GOT3 (cell line): ENCODE measurements around the gene SPOPL.
"Not testable (repeated sequence)": the region's sequence is repeated elsewhere in the genome, so short reads cannot be mapped to it uniquely, and the experiment has no call there.

Source experiments
- DNase-seq: peaks from one replicate; lab custom pipeline; 2025; ENCODE audit warnings: mixed read lengths; lab: John Stamatoyannopoulos, UW

Gene SPOPL

DNA sequence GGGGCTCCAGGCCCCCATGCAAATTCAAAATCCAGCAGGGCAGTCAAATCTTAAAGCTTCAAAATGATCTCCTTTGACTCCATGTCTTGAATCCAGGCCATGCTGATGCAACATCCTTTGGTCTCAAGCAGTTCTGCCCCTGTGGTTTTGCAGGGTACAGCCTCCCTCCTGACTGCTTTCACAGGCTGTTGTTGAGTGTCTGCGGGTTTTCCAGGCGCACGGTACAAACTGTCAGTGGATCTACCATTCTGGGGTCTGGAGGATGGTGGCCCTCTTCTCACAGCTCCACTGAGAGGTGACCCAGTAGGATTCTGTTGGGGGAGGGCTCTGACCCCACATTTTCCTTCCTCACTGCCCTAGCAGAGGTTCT lies 22.1 kb downstream of the SPOPL start:
- not testable (repeated sequence) for DNase-seq

DNA sequence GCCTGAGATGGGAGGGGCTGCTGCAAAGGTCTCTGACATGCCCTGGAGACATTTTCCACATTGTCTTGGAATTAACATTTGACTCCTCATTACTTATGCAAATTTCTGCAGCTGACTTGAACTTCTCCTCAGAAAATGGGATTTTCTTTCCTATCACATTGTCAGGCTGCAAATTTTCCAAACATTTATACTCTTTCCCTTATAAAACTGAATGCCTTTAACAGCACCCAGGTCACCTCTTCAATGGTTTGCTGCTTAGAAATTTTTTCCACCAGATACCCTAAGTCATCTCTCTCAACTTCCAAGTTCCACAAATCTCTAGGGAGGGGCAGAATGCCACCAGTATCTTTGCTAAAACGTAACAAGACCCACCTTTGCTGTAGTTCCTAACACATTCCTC lies 22.8 kb downstream of the SPOPL start:
- not testable (repeated sequence) for DNase-seq

DNA sequence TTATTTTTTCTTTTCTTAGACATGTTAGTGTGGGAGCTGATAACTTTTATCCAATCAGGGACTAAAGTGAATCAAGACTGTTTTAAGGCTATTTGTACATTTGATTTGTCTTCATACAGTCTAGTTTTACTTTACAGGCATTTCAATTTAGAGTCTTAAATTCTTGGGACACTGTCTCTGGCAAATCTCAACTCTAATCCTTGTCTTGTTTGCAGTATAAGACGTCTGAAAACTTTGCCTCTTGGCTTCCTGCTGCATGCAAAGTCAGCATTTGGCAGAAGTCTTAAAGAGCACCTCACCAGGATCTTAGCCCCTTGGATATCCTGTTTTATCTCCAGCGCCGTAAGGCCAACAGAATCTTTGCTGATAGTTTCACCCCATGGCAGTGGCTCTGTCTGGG lies 30.3 kb downstream of the SPOPL start:
- DNase-seq, result no peak

DNA sequence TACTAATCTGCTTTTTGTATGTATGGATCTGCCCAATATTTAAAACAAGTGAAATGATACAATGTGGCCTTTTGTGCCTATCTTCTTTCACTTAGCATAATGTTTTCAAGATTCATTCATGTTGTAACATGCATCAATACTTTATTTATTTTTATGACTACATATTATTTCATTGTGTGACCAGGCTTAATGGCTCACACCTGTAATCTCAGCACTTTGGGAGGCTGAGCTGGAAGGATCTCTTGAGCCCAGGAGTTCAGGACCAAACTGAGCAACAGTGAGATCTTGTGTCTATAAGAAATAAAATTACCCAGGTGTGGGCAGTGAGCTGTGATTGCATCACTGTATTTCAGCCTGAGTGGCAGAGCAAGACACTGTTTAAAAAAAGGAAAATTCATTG lies 33.2 kb downstream of the SPOPL start:
- no peak for DNase-seq

DNA sequence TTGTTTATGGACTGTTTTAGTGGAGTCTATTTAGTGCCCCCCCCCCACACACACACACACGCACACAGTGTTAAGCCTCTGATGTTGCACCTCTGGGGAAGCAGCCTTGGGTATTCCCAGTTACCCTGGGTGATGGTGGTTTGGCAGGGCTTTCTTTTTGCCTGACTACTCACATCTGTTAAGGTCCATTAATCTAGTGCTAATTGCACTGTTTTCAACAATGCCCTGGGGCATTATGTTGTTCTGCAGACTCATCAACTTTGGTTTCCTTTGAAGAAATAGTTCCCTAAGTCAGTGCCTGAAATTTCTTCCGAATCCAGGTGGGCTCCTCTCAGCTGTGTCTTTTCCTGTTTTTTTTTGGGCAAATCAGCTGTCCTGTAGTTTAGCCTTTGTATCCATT lies 34.7 kb downstream of the SPOPL start:
- no peak for DNase-seq

DNA sequence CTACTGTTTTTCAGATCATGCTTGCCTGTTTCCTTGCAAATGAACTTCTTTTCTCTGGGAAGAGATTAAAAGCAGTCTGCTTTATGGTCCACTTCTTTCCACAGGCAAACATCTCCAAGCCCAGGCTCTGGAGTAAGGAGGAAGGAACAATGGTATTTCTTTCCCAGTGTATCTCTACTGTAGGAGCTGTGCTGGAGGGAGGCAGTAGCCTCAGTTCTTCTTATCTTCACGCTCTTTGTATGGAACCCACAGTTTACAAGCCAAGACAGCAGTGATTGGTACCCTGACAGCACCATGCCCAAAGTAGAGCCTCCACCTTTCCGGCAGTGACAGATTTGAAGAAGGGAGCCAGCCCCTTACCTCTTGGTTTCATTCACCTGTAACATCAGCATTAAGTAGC lies 35.2 kb downstream of the SPOPL start:
- DNase-seq, result no peak

DNA sequence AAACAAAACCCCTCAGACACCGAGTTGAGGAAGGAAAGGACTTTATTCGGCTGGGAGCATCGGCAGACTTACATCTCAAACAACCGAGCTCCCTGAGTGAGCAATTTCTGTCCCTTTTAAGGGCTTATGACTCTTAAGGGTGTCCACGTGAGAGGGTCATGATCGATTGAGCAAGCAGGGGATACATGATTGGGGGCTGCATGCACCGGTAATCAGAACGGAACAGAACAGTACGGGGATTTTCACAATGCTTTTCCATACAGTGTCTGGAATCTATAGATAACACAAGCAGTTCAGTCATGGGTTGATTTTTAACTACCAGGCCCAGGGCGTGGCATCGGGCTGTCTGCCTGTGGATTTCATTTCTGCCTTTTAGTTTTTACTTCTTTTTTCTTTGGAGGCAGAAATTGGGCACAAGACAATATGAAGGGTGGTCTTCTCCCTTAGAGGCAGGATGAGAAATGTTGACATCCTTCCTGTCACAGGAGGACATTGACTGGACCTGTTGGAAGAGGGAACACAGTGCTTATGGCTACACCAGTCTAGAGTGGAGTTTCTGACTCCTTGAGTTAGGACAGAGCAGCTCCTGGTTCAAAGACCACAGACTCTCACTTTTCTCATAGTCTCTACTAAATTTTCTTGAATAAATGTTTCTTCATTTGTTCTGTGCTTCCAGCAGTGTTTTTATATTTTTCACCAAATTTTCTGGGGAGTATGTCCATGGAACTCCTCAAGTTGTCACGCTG lies 35.8 kb downstream of the SPOPL start:
- no peak for DNase-seq

DNA sequence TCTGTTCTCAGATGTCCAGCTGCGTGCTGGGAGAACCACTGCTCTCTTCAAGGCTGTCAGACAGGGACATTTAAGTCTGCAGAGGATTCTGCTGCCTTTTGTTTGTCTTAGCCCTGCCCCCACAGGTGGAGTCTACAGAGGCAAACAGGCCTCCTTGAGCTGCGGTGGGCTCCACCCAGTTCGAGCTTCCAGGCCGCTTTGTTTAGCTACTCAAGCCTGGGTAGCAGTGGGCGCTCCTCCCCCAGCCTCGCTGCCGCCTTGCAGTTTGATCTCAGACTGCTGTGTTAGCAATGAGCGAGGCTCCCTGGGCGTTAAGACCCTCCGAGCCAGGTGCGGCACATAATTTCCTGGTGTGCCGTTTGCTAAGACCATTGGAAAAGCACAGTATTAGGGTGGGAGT lies 42.6 kb downstream of the SPOPL start:
- not testable (repeated sequence) for DNase-seq

DNA sequence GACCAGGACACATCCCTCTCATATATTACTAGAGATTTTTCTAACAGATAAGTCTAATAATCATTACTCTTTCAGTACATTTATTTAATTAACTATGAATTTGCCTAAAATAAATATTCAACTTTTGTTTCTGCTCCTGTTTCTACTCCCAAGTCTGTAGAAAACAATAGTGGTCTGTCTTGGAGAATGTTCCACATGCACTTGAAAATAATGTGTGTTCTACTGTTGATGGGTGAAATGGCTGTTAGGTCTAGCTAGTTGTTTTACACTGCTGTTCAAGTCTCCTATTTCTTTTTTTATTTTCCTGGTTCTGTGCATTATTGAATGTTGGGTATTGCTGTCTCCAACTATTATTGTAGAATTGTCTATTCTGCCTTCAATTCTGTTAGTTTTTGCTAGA lies 47.2 kb downstream of the SPOPL start:
- no peak for DNase-seq

DNA sequence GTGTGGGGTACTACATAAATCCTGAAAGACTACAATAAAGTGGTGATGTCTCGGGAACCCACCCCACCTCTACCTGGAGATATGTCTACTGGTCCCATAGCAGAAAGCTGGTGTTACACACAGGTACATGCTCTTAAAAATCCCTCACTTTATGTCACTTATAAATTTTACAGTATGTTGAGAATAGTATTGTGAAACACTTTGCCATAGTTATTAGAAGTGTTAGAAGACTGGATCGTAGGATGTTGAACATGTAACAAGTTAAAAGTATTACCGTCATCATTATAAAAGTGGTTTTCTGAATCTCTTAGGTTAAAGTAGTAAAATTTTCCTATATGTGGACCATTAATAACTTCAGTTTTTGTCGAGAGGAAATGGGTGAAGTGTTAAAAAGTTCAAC lies 48.6 kb downstream of the SPOPL start:
- DNase-seq, result no peak

DNA sequence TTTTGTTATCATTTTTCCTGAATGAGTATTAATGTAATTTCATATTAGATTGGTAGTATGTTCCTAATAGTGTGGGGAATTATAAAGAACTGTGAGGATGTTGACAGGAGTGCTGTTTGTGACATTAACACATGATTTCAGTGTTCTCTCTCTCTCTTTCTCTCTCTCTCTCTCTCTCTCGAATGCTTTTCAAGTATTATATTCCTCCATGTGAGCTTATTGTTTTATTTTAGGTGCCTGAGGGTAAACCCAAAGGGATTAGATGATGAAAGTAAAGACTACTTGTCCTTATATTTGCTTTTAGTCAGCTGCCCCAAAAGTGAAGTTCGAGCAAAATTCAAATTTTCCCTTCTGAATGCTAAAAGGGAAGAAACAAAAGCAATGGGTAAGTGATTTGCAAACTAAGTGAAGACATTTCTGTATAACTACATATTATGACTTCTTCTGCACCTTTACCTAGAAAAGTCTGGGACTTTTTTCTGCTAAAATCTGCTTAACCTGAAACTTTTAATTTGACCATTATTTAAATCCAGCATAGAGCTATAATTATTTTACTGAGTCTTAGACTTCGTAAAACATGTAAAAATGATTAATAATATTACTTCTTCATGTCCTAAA lies 49.2 kb downstream of the SPOPL start:
- no peak for DNase-seq

DNA sequence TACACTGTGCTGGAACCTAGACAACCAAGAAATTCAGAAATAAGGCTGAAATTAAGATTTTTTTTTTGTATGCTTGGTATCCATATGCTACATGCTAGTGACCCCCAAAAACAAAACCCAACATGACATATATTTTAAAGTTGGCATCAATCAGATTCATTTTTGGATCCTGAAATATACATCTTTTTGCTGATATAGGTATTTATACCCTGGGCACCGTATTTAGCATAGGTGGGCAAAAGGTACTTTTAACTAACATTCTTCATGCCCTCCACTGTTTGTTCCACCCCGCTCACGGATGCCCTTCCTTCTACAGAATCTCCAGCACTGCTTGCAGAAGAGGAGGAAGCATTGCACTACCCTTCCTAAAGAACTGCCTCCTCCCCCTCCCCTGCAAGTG lies 52.6 kb downstream of the SPOPL start:
- DNase-seq, result no peak

DNA sequence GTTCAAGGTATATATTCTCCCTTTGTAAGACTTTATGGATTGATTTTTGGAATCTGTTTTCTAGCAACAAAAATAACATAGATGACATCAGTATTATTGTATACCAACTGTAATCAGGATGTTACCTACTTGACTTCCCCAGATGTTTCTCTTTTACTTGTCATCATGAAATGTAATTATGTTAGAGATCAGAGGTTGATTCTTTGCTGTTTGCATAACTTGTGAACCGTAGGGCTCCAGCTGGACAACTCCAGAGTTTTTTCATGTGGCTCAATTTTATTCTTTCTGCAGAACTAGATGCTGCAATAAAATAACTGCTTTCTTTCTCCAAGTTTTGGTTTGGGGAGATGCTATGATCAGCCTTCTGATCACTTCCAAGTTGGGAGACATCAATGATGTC lies 58.1 kb downstream of the SPOPL start:
- no peak for DNase-seq

DNA sequence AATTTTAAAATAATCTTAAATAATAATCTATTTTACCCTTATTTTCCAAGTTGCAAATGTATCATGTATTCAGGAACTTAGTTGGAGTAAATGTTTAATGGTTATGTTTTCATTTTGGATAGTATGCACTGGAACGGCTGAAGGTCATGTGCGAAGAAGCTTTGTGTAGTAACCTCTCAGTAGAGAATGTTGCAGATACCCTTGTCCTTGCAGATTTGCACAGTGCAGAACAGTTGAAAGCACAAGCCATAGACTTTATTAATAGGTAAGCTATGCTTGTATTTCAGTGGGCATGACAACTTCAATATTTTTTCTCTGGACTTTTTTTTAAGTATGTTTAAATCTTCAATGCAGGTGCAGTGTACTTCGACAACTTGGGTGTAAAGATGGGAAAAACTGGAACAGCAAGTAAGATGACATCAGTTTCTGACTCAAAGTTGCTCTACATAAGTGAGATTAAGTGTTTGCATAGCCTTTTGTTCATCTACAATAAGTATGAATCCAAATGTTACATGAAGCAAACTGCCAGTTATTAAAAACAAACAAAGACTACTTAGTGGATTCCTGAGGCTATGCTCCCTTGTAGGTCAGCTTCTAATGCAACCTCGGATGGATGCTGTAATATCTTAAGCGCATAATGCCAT lies 63.1 kb downstream of the SPOPL start:
- DNase-seq, result no peak

DNA sequence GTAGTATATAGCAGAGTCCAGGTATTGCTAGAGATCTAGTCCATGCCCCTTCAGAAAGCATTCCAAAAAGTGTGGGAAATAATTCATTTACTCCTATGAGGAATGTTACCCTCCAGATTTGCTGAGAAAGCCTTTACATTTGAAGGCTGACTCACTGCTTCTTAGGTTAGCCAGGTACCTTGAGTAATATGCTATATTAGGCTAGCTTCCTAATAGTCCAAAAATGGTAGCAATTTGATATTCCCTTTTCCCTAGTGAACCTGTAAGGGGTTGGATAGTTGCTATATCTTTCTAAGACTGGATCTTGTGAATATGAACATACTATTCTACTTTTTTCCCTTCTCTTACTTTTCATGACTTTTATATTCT lies 63.6 kb downstream of the SPOPL start:
- DNase-seq, result no peak

DNA sequence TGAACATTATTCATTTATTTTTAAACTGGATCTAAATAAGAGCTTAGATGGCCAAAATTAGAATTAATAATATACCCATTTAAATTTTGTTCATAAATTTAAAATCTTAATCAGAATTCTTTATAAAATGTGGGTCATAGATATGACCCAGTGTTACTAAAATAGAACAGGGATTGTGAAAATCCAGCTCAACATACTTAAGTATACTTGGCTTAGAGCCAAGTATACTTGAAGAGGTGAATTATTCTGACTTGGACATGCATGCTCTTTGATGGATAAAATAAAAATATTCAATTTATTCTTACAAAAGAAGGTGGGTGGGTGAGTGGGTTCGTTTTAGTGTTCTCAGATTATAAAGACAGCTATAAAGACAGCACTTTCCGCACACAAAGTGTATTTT lies 70.7 kb downstream of the SPOPL start:
- no peak for DNase-seq

DNA sequence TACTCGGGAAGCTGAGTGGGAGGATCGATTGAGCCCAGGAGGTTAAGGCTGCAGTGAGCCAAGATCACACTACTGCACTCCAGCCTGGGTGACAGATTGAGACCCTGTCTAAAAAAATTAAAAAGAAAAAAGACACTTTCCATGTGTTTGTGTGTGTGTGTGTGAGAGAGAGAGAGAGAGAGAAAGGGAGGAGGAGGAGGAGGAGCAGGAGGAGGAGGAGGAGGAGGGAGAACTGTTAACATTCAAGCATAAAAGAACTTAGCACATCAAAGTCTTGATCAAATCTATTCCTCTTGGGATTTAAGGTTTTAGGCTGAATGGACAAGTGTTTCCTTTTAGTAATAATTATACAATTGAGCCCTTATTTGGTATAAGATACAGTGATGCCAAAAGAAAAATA lies 75.5 kb downstream of the SPOPL start:
- DNase-seq, result no peak

DNA sequence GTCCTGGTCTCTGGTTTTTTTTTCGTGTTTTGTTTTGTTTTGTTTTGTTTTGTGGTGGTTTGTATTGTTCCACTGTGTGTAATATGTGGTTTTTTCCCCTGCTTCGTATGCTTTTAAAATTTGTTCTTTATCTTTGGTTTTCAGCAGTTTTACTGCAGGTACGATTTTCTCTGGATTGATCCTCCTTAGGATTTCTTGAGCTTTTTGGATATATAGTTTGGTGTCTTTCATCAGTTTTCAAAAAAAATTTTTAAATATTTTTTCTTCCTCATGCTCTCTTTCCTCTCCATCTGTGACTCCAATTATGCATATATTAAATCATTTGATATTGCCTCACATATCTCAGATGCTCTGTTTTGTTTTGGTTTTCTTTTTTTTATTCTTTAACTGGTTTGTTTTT lies 78.0 kb downstream of the SPOPL start:
- DNase-seq, result no peak

DNA sequence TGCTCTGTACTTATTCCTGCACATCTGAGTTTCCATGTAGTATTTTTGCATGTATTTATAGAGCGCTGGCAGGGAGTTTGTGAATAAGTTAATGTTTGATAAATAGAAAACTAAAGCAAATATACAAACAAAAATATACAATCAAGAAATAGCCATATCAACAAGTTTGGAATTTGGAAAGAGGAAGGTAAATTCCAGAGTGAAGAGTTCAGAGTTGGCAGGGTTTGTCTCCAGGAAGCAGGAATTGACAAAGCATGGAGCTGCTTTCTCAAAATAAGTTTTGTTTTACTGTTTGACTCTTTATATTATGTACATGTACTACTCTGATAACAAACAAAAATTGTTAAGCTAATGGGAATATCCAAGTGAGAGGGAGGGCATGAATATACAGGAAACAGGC lies 80.3 kb downstream of the SPOPL start:
- no peak for DNase-seq

DNA sequence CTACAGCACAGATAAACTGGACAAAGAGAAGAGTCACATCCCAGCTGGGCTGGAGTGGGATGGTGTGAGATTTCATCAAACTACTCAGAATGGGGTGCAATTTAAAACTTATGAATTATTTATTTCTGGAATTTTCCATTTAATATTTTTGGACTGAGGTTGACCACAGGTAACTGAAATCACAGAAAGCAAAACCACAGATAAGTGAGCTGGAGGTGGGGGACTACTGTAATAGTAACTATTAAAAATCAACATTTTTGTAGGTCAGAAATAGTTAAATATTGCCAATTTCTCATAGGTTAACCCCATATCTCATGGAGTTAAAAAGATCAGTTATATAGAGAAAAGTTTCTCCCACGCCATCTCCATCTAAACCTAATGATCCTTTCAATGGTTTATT lies 88.1 kb downstream of the SPOPL start:
- DNase-seq, result no peak

DNA sequence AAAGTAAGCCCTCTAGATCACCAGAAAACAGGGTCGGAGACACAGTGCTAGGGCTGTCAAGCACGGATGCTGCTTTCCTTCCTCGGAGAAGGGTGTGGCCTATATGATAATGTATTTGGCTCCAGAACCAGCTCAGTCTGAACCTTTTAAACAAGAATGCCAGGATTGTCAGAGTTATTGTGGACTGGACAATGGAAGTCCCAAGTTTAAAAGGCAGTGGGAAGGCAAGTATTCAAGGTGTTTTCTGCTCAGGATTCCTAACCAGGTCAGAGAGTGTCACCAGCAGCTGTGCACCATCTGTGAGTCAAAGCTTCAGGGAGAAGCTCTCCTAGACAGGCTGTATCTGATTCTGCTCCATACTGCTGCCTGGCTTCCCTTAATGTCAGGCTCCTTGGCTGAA lies 94.8 kb downstream of the SPOPL start:
- DNase-seq, result no peak

DNA sequence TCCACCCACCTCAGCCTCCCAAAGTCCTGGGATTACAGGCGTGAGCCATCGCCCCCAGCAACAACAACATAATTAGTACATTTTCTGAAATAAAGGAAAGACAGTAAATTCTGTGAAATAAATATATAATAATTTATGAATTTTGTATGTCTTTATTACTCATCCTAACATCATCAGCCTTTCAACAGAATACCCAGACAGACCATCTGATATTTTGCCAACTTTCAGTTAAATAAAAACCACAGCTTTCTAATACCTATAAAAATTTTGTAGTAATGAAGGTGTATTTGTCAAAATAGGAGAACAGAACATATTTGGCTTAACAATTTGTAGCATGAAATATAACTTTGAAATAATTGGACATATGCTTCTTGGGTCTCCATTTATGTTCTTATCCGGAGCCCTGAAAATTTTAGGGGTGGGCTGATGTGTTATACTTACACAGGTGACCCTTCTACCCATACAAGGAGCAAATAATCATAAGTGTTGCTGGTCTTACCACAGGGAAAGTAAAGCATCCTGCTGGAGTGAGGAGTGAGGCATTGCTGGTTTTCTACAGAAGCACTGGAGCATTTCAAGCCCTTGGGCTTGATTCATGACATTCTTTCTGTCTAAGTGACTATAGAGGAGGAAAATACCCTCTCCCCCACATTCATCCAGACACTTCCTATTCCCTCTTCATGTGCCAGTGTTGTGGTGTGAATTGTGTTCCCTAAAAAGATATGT lies 99.3 kb downstream of the SPOPL start:
- DNase-seq, result no peak
